Suprapubic skin (tissue), 3 donors: ENCODE results near the gene EGFR.

Source experiments
- CTCF ChIP-seq, 2 donors: fragments of 200-600 bp in 1 of 2; fragments of 450-650 bp in 1 of 2; sonication (generic) in 1 of 2; IDR thresholded peaks; one replicate each; pipeline ENCODE4 v1.5.1; 2016 to 2019; ENCODE audit warnings: antibody characterized with exemption in 2 of 2, mild to moderate bottlenecking in 1 of 2, moderate library complexity in 1 of 2
- EP300 ChIP-seq: sonication (generic); formaldehyde crosslinking; IDR thresholded peaks from one replicate; pipeline ENCODE4 v1.6.1; 2017; ENCODE audit warnings: antibody characterized with exemption
- POLR2A ChIP-seq, 2 donors: fragments of 450-650 bp; IDR thresholded peaks; one replicate each; pipeline ENCODE4 v1.6.1; 2017; ENCODE audit warnings: antibody characterized with exemption in 2 of 2, mild to moderate bottlenecking in 2 of 2, moderate library complexity in 2 of 2

- TF ChIP-seq EP300 (no peak), CTCF (IDR thresholded peaks at IDR 0.05) (no peak), POLR2A (IDR thresholded peaks at IDR 0.05) (no peak)
Measured at GRCh38 chr7:55202150-55202913, 183.5 kb downstream of the EGFR start.
